Prostate gland (tissue), 2 donors: ENCODE results near the gene PIWIL1.

Experiments
- POLR2A ChIP-seq: fragments of 450-650 bp; IDR thresholded peaks from one replicate; pipeline ENCODE4 v1.6.1; 2016; ENCODE audit warnings: antibody characterized with exemption, mild to moderate bottlenecking
- TF ChIP-seq, protein P1 (sequence below), 4 experiments: fragments of 200-600 bp in 2 of 4; fragments of 450-650 bp in 2 of 4; sonication (generic) in 2 of 4; IDR thresholded peaks; 1 replicate in 3 of 4; 2 replicates in 1 of 4; pipeline ENCODE4 v1.5.1; 2016 to 2019; ENCODE audit warnings: antibody characterized with exemption in 4 of 4, mild to moderate bottlenecking in 2 of 4, moderate library complexity in 2 of 4

DNA sequence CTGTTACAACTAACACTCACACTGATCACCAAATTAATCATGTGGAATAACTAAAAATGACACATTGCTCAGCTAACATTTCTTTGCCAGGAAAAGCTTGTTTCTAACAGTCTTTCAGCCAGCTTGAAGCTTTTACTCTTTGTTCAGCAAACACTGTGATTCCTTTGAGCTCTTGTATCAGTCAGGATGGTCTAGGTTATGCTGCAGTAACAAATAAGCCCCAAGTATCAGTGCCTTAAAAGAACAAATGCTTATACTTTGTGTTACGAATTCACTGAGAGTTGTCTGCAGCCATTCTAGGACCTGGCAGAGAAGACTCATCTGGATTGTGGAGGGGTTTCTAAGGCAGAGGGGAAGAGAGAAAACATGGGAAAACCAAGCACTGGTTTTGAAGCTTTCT is 47.6 kb upstream of the PIWIL1 start:
- no peak for TF ChIP-seq POLR2A
- TF ChIP-seq, protein P1, sequence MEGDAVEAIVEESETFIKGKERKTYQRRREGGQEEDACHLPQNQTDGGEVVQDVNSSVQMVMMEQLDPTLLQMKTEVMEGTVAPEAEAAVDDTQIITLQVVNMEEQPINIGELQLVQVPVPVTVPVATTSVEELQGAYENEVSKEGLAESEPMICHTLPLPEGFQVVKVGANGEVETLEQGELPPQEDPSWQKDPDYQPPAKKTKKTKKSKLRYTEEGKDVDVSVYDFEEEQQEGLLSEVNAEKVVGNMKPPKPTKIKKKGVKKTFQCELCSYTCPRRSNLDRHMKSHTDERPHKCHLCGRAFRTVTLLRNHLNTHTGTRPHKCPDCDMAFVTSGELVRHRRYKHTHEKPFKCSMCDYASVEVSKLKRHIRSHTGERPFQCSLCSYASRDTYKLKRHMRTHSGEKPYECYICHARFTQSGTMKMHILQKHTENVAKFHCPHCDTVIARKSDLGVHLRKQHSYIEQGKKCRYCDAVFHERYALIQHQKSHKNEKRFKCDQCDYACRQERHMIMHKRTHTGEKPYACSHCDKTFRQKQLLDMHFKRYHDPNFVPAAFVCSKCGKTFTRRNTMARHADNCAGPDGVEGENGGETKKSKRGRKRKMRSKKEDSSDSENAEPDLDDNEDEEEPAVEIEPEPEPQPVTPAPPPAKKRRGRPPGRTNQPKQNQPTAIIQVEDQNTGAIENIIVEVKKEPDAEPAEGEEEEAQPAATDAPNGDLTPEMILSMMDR (IDR thresholded peaks at IDR 0.05) = no peak
